Measurements from ENCODE around the gene MME.

MME gene

GRCh38 chr3:155153242-155154186 is 73.4 kb downstream of the MME start:
- no peak for DNase-seq

- no peak for DNase-seq
Measured at GRCh38 chr3:155154255-155154654, 74.1 kb downstream of the MME start.

GRCh38 chr3:155158346-155159037 is 78.4 kb downstream of the MME start:
- no peak for DNase-seq

GRCh38 chr3:155159301-155159700 is 79.2 kb downstream of the MME start:
- DNase-seq = no peak

- DNase-seq = no peak
Measured at GRCh38 chr3:155161640-155162292, 81.6 kb downstream of the MME start.

GRCh38 chr3:155164306-155164705 is 84.2 kb downstream of the MME start:
- DNase-seq = no peak

- no peak for DNase-seq
Measured at GRCh38 chr3:155166441-155166840, 86.3 kb downstream of the MME start.

GRCh38 chr3:155169197-155169596 is 89.1 kb downstream of the MME start:
- DNase-seq = no peak

GRCh38 chr3:155173771-155174170 is 93.7 kb downstream of the MME start:
- DNase-seq = no peak

- DNase-seq = no peak
Measured at GRCh38 chr3:155178810-155179436, 98.8 kb downstream of the MME start.

- DNase-seq = no peak
Measured at GRCh38 chr3:155179437-155179827, 99.3 kb downstream of the MME start.

- no peak for DNase-seq
Measured at GRCh38 chr3:155179966-155180757, 100.0 kb downstream of the MME start.

GRCh38 chr3:155182467-155182866 is 102.3 kb downstream of the MME start:
- no peak for DNase-seq

GRCh38 chr3:155184011-155184410 is 103.9 kb downstream of the MME start:
- DNase-seq = no peak

GRCh38 chr3:155185631-155186071 is 105.5 kb downstream of the MME start:
- DNase-seq = peak; percentile 52

GRCh38 chr3:155188031-155188430 is 107.9 kb downstream of the MME start:
- DNase-seq = no peak

GRCh38 chr3:155189478-155189877 is 109.4 kb downstream of the MME start:
- DNase-seq = no peak

- no peak for DNase-seq
Measured at GRCh38 chr3:155190691-155191090, 110.6 kb downstream of the MME start.

GRCh38 chr3:155192957-155193746 is 113.0 kb downstream of the MME start:
- no peak for DNase-seq

- no peak for DNase-seq
Measured at GRCh38 chr3:155193868-155194267, 113.7 kb downstream of the MME start.
